Sigmoid colon (tissue), 4 donors: Measurements from ENCODE around the gene WDSUB1.

ENCODE experiments used
- EP300 ChIP-seq, 4 donors: sonication (generic); formaldehyde crosslinking; IDR thresholded peaks; one replicate each; pipeline ENCODE4 v1.6.1; 2017; ENCODE audit warnings: antibody characterized with exemption in 4 of 4
- POLR2A ChIP-seq, 2 donors: fragments of 450-650 bp; IDR thresholded peaks; one replicate each; pipeline ENCODE4 v1.6.1; 2016; ENCODE audit warnings: antibody characterized with exemption in 2 of 2, mild to moderate bottlenecking in 2 of 2, moderate library complexity in 2 of 2

- TF ChIP-seq EP300 (IDR thresholded peaks at IDR 0.05) (no peak), POLR2A (IDR thresholded peaks at IDR 0.05) (no peak)
Measured at GRCh38 chr2:159234868-159235267, 51.6 kb downstream of the WDSUB1 start.
